IMR-90 (cell line): Measurements from ENCODE around the gene CMTM1. TPM values are rescaled to one million over a fixed set of nuclear protein-coding genes. Genes with fewer than 3 reads are reported as not detected.

Source experiments
- polyA plus RNA-seq, 3 experiments: library from polyadenylated mRNA; depleted of rRNA; stranded (reverse); fragments of >200 nt; gene quantifications; 2 replicates each; pipeline ENCODE4 v1.2.3, GENCODE V29; 2012; ENCODE audit warnings: low replicate concordance in 1 of 3
- total RNA-seq: library from RNA; depleted of rRNA; stranded (reverse); fragments of >200 nt; gene quantifications from 2 replicates; pipeline ENCODE4 v1.2.3, GENCODE V29; 2012
- TF ChIP-seq, protein P1 (sequence below): conservative IDR thresholded peaks from 2 replicates; pipeline ENCODE4 v1.5.1; 2012; ENCODE audit warnings: mild to moderate bottlenecking, low read depth, low read length, improper control_type of control experiment

CMTM1 gene
- total and polyA plus RNA-seq, 2 of the 4 experiments (the other 2 are of a cell fraction), result 0.54 to 2.1 TPM

DNA sequence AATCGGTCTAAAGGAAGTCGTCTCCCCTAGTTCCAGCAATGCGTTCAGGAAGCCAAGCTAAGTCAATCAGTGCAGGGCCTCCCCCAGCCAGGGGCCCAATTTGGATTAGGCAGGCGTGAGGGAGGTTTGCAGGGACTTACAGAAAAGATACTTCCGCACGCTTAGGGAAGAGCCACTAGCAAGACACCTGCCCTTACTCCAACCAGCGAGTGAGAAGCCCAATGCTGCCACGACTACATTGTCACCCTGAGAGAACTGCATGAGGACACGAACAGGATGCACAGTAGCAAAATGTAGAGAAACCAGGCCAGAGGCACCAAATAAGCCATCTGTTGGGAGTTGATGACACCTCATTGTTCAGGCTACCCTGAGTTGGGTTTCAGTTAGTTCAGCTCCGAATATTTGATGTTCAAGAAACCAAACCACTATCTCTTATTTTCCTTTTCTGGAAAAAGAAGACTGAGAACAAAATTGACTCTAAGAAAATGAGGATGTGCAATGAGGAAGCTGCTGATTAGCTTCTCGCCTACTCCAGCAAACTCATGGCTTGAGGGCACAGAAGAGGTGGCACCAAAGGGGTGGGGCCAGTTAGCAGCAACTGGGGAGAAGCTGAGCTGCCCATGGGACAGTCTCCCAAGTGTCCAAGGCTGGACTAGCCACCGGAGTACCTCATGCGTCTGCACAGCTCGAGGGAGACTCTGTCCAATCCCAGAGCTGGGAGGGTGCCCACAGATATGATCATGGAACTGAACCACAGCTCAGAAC lies 45.7 kb upstream of the CMTM1 start (continued):
- TF ChIP-seq, protein P1, sequence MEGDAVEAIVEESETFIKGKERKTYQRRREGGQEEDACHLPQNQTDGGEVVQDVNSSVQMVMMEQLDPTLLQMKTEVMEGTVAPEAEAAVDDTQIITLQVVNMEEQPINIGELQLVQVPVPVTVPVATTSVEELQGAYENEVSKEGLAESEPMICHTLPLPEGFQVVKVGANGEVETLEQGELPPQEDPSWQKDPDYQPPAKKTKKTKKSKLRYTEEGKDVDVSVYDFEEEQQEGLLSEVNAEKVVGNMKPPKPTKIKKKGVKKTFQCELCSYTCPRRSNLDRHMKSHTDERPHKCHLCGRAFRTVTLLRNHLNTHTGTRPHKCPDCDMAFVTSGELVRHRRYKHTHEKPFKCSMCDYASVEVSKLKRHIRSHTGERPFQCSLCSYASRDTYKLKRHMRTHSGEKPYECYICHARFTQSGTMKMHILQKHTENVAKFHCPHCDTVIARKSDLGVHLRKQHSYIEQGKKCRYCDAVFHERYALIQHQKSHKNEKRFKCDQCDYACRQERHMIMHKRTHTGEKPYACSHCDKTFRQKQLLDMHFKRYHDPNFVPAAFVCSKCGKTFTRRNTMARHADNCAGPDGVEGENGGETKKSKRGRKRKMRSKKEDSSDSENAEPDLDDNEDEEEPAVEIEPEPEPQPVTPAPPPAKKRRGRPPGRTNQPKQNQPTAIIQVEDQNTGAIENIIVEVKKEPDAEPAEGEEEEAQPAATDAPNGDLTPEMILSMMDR, result no peak
